ENCODE results near the gene VPS13D. TPM values are rescaled to one million over a fixed set of nuclear protein-coding genes. Genes with fewer than 3 reads are reported as not detected.

The VPS13D gene
- total RNA-seq, 4 donors from 2014 or later, result 88.1 to 105 (median 97.1) TPM

DNA sequence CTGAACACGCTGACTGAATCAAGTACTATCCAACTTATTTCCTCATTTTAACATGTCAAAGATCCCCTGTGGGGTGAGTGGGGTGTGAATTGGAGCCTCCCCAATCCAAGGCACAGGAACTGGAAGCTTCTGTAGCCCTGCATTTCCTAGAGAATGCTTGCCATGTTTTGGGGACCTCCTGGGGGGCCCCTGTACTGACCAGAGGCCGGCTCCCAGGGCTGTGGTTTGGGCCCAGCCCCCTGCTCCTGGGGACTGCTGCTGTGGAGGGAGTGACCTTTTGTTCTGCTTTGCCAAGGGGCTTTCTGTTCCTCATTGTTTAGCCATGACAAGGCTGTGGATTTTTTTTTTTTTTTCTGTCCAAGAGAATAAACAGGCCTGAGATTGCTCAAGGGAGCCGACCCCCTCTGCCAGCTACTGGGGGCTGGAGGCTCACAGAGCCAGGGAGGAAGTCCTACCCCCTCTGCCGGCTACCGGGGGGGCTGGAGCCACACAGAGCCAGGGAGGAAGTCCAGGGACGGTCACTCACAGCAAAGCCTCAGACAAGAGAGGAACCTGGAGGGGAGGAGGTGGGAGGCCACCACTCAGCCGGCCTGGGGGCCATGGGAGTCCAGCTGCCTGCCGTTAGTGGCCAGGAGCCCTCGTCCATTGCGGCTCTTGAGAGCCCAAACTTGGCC lies 45.7 kb upstream of the VPS13D start:
- no peak for DNase-seq (ENCODE audit: low spot score)
- peak; percentile 52 for ATAC-seq (ENCODE audit: low FRiP score)
- TF ChIP-seq, protein P1, sequence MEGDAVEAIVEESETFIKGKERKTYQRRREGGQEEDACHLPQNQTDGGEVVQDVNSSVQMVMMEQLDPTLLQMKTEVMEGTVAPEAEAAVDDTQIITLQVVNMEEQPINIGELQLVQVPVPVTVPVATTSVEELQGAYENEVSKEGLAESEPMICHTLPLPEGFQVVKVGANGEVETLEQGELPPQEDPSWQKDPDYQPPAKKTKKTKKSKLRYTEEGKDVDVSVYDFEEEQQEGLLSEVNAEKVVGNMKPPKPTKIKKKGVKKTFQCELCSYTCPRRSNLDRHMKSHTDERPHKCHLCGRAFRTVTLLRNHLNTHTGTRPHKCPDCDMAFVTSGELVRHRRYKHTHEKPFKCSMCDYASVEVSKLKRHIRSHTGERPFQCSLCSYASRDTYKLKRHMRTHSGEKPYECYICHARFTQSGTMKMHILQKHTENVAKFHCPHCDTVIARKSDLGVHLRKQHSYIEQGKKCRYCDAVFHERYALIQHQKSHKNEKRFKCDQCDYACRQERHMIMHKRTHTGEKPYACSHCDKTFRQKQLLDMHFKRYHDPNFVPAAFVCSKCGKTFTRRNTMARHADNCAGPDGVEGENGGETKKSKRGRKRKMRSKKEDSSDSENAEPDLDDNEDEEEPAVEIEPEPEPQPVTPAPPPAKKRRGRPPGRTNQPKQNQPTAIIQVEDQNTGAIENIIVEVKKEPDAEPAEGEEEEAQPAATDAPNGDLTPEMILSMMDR (IDR thresholded peaks at IDR 0.05), result no peak

DNA sequence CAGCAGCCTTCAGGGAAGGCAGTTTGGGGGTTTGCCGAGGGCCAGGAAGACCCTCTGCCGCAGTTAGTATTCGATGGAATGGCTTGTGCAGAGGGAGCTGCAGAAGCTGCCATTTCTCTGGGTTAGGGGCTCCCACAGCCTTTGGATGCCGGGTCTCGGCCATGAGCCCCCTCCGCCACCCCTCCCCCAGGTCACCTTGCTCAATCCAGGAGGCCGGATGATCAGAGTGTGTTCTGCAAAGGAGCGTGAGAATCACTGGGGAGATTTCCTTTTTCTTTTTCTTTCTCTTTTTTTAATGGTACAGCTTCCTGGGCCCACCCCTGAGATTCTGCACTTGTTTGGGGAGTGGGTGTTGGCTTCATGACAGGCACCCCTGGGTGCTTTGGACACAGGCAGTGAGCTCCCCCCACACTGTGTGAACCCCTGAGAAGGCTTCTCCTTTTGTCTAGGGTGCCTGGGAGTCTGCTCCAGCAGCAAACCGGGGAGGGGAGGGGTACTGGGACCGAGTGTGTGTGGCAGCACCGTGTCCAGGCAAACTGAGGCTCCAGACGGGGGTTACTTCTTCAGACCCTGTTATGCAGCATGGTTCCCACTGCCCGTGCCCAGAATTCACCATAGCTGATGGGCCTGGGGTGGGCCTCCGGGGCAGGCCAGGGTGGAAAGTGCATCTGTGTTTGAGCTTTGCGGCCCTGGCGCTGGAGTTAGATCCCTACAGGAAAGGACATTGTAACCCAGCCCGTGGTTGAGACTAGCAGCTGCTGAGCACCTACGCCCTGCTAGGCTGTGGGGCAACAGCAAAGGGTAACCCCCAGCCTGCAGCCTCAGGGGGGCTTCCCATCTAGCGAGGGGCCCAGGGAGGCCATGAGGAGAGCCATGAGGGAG lies 44.6 kb upstream of the VPS13D start:
- TF ChIP-seq, protein P1 (IDR thresholded peaks at IDR 0.05), result no peak
- no peak for DNase-seq (ENCODE audit: low spot score)
- ATAC-seq (ENCODE audit: low FRiP score), result no peak

DNA sequence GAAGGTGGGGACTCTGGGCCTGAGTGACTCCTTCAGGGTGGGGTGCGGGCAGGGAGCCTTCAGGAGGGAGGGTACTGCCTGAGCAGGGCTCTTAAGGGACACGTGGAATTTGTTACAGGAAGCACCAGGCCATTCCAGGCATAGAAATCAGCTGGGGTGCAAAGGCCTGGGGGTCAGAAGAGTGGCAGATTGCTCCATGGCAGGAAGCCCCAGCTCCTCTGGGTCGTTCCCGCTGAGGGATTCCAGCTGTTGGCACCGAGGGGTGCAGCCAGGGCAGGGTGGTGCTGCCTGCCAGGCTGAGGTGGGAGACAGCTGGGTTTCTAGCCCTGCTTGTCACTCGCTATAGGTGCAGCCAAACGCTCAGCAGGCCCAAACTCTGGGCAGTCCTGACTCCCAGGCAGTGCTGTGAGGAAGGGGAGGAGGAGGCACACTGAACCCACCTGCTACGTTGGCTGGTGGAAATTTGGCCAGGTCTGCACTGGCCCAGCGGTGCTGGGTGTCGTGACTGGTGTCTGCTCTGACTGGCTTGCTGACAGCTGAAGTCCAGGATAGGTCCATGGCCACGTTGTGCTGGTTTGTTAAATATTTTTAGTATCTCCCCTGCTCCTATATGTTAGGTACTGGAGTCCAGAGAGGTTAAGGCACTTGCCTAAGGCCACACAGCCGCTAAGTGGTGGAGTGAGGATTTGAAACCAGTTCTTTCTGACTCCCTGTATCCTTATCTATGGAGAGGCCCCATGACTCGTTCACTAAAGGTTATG lies 43.7 kb upstream of the VPS13D start:
- no peak for DNase-seq (ENCODE audit: low spot score)
- TF ChIP-seq, protein P1 (IDR thresholded peaks at IDR 0.05), result no peak
- no peak for ATAC-seq (ENCODE audit: low FRiP score)

DNA sequence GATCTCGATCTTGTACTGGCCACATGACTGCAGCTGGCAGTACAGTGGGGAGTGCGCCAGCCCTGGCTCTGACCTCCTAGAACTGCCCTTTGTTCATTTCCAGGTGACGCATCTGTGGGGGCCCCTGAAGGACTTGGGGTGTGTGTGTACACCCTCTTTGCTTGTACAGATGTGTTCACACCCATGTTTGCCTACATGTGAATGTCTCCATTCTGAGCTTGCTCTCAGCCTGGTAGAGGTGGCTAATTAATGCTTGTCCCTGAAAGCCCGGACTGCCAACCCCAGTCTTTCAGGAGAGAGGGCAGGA lies 43.2 kb upstream of the VPS13D start:
- TF ChIP-seq, protein P1 (IDR thresholded peaks at IDR 0.05), result no peak
- DNase-seq (ENCODE audit: low spot score), result no peak
- no peak for ATAC-seq (ENCODE audit: low FRiP score)

DNA sequence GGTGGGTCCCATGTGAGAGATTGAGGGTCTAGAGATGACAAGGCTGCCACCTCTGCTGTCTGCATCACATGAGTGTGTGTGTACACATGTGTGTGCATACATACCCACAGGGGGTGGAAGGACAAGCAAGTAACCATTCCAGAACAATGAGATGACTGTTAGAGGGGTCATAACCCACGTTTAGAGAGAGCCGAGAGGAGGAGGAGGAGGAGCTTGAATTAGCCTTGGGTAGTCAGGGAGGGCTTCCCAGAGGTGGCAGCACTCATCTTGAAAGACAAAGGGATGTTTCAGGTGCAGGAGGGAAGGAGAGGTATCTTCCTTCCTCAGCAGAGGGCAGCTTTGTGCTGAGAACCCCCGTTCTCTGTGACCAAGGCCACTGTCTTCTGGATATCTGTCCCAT lies 41.7 kb upstream of the VPS13D start:
- DNase-seq (ENCODE audit: low spot score), result no peak
- TF ChIP-seq, protein P1 (IDR thresholded peaks at IDR 0.05), result no peak
- ATAC-seq (ENCODE audit: low FRiP score), result no peak

DNA sequence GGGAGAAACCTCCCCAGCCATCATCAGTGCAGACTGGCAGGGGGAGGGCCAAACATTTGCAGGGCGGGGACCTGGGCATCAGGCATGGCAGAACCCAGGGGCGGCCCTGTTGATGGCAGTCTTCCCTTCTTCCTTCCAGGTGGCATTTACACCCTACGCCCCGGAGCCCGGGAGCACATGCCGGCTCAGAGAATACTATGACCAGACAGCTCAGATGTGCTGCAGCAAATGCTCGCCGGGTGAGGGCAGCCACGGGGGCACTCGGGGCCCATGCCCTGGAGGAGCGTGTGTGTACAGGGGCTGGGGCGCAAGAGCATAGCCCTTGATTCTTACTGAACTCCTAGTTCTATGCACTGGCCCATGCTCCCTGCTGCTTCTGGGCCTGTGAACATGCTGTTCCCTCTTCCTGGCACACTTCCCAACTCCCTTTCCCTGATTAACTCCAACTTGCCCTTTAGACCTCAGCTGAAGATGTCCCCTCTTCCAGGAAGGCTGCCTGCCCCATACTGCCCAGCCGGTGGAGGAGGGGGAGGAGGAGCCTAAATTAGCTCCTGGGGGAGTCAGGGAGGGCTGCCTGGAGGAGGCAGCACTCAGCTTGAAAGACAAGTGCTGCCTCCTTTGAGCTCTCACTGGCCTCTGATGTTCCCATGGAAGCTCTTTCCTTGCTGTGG lies 41.0 kb upstream of the VPS13D start:
- TF ChIP-seq, protein P1 (IDR thresholded peaks at IDR 0.05), result no peak
- no peak for ATAC-seq (ENCODE audit: low FRiP score)
- DNase-seq (ENCODE audit: low spot score), result no peak

Data from omental fat pad (tissue), 4 donors.